ENCODE measurements around the gene ELL2. TPM values are rescaled to one million over a fixed set of nuclear protein-coding genes. Genes with fewer than 3 reads are reported as not detected.

The ELL2 gene
- total RNA-seq, 4 donors from 2014 or later, result 58.2 to 128 (median 95.0) TPM

GRCh38 chr5:95889076-95889475 lies 72.6 kb downstream of the ELL2 start:
- H3K36me3 ChIP-seq, result peaks cover 46% of the 10 kb centered on the region
- 85% methylated on average over 1 of the region's 1 CpG for WGBS
- no peak overlapping the region for H3K4me3 ChIP-seq
- no peaks in the 10 kb centered on the region for H3K9me3 ChIP-seq
- H3K27ac ChIP-seq, result no peak overlapping the region
- H3K27me3 ChIP-seq, result no peaks in the 10 kb centered on the region
- H3K4me1 ChIP-seq, result peaks cover 7% of the 10 kb centered on the region
- TF ChIP-seq CTCF (IDR thresholded peaks at IDR 0.05), result no peak
- TF ChIP-seq POLR2AphosphoS5 (IDR thresholded peaks at IDR 0.05), result no peak
- no peak for TF ChIP-seq POLR2A (IDR thresholded peaks at IDR 0.05)
- no peak for TF ChIP-seq EP300 (IDR thresholded peaks at IDR 0.05)
- DNase-seq (ENCODE audit: low spot score in 2 of 2), result no peak

DNA sequence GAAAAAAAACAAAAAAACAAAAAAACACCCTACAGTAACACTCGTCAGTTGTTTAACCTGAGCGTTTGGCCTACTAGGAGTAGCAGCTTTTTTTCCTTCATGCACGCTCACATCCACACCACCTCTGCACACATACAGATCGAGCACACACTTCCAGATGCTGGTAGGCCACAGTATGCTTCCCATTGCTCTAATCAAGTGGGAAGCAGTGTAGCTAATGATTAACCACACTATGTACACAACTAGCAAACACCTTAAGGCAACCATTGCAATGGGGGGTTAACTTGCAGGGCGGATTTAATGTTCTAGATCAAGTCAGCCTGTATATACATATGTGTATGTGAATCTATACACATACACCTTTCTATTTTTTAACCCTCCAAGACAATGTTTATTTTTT lies 73.7 kb downstream of the ELL2 start:
- Histone ChIP-seq H3K4me1 (peaks cover 18% of the 10 kb centered on the region), H3K36me3 (peaks cover 40% of the 10 kb centered on the region), H3K4me3 (no peak overlapping the region), H3K27me3 (no peaks in the 10 kb centered on the region), H3K9me3 (no peaks in the 10 kb centered on the region), H3K27ac (no peak overlapping the region)
- WGBS, result 95% methylated on average over 5 of the region's 5 CpGs
- no peak for DNase-seq (ENCODE audit: low spot score in 2 of 2)
- TF ChIP-seq POLR2AphosphoS5 (IDR thresholded peaks at IDR 0.05) (no peak), POLR2A (IDR thresholded peaks at IDR 0.05) (no peak), EP300 (IDR thresholded peaks at IDR 0.05) (no peak), CTCF (IDR thresholded peaks at IDR 0.05) (no peak)

DNA sequence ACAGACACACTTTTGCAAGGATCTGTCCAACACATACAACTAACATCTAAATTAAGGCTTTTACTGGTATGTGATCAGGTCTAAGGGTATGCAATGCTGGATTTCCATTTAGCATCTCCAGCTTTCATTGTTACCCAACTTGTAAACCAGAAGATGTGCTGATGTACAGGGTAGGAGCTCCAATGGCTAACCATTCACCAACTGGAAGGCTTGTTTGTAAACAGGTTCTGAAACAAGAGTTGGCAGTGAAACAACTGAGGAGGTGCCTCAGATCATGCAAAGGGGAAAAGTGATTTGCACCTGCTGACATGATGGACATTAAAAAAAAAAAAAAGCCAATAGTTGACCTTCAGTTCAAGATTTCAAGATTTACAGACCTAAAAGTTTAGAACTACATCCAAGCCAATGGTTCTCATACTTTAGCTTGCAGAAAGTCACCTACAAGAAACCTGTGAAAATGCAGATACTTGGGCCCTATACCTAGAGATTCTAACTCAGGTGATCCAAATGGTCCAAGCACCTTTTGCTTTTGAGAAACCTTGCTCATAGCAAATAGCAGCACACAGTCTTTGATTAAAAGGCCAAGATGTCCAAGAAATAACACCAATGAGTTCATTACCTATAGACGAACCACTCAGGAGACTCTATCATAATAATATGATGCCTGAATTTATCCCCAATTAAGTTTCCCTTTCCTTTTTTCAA lies 75.2 kb downstream of the ELL2 start:
- peaks cover 31% of the 10 kb centered on the region for H3K4me1 ChIP-seq
- H3K4me3 ChIP-seq, result no peak overlapping the region
- WGBS, result 85% methylated on average over 1 of the region's 1 CpG
- H3K27me3 ChIP-seq, result no peaks in the 10 kb centered on the region
- H3K36me3 ChIP-seq, result peaks cover 34% of the 10 kb centered on the region
- H3K27ac ChIP-seq, result no peak overlapping the region
- TF ChIP-seq CTCF (IDR thresholded peaks at IDR 0.05) (no peak), EP300 (IDR thresholded peaks at IDR 0.05) (no peak), POLR2AphosphoS5 (IDR thresholded peaks at IDR 0.05) (no peak), POLR2A (IDR thresholded peaks at IDR 0.05) (no peak)
- no peak for DNase-seq (ENCODE audit: low spot score in 2 of 2)
- no peaks in the 10 kb centered on the region for H3K9me3 ChIP-seq

- peaks cover 14% of the 10 kb centered on the region for H3K36me3 ChIP-seq
- peak overlapping the region; percentile 39 for H3K27ac ChIP-seq
- no peak for DNase-seq (ENCODE audit: low spot score in 2 of 2)
- TF ChIP-seq POLR2A (IDR thresholded peaks at IDR 0.05) (no peak), EP300 (IDR thresholded peaks at IDR 0.05) (no peak), CTCF (IDR thresholded peaks at IDR 0.05) (no peak), POLR2AphosphoS5 (IDR thresholded peaks at IDR 0.05) (no peak)
- no peak overlapping the region for H3K4me3 ChIP-seq
- H3K9me3 ChIP-seq, result no peaks in the 10 kb centered on the region
- no peaks in the 10 kb centered on the region for H3K27me3 ChIP-seq
- peaks cover 43% of the 10 kb centered on the region for H3K4me1 ChIP-seq
- WGBS, result 72% methylated on average over 1 of the region's 1 CpG
Observed at GRCh38 chr5:95884511-95884910, 77.1 kb downstream of the ELL2 start.

DNA sequence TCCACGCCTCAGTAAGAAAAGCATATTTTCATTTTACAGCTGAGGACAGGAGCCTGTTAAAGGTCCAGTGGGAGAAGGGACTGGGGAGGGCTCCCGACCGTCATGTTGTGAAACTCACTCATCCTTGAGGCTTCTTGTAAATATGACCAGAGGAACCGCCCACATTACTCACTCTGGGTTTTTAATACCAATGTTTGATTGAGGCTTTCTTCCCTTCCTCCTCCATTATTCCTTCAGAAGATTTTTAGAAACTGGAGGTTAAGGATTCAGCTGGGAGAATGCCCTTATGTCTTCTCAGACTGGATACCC lies 77.7 kb downstream of the ELL2 start:
- DNase-seq (ENCODE audit: low spot score in 2 of 2), result no peak
- H3K4me1 ChIP-seq, result peaks cover 45% of the 10 kb centered on the region
- 54% methylated on average over 4 of the region's 4 CpGs for WGBS
- H3K36me3 ChIP-seq, result peaks cover 8% of the 10 kb centered on the region
- H3K27me3 ChIP-seq, result no peaks in the 10 kb centered on the region
- peak overlapping the region; percentile 39 for H3K27ac ChIP-seq
- H3K9me3 ChIP-seq, result no peaks in the 10 kb centered on the region
- TF ChIP-seq POLR2AphosphoS5 (IDR thresholded peaks at IDR 0.05), result no peak
- no peak for TF ChIP-seq CTCF (IDR thresholded peaks at IDR 0.05)
- no peak for TF ChIP-seq EP300 (IDR thresholded peaks at IDR 0.05)
- TF ChIP-seq POLR2A (IDR thresholded peaks at IDR 0.05), result no peak
- H3K4me3 ChIP-seq, result no peak overlapping the region

All from suprapubic skin (tissue), 4 donors.